Activated CD8-positive, alpha-beta memory T cell treated with anti-CD3 and anti-CD28 coated beads for 1 hour (primary cell): Measurements from ENCODE around the gene GGTLC1.
A peak's percentile ranks its signal among the peaks of the same experiment; 100 is the strongest.

ENCODE experiments used
- DNase-seq, 2 donors: peaks; one replicate each; pipeline ENCODE4 v3.0.0-alpha.2; 2020; ENCODE audit warnings: low read depth in 1 of 2; ENCODE audit errors: extremely low read depth in 1 of 2

GGTLC1 gene

GRCh38 chr20:23988561-23988960 is at the start of gene GGTLC1:
GGTLC1 (minus strand) TSS chr20:23988779; CDS start chr20:23986611, 2,168 bp downstream.
- DNase-seq = no peak

- no peak for DNase-seq
Observed at GRCh38 chr20:24034820-24035219, 46.2 kb upstream of the GGTLC1 start.

GRCh38 chr20:24033565-24033964 is 45.0 kb upstream of the GGTLC1 start:
- DNase-seq = no peak

GRCh38 chr20:24033151-24033550 is 44.6 kb upstream of the GGTLC1 start:
- no peak for DNase-seq

- DNase-seq = no peak
Observed at GRCh38 chr20:24032400-24032898, 43.9 kb upstream of the GGTLC1 start.

GRCh38 chr20:24027229-24027628 is 38.6 kb upstream of the GGTLC1 start:
- peak; percentile 43 to 45 for DNase-seq

- DNase-seq = no peak
Observed at GRCh38 chr20:24022621-24023180, 34.1 kb upstream of the GGTLC1 start.

- DNase-seq = no peak
Observed at GRCh38 chr20:24018796-24019195, 30.2 kb upstream of the GGTLC1 start.

GRCh38 chr20:24017458-24017755 is 28.8 kb upstream of the GGTLC1 start:
- DNase-seq = no peak

GRCh38 chr20:24016607-24017457 is 28.3 kb upstream of the GGTLC1 start:
- DNase-seq = no peak

- no peak for DNase-seq
Observed at GRCh38 chr20:24013953-24014352, 25.4 kb upstream of the GGTLC1 start.

- no peak for DNase-seq
Observed at GRCh38 chr20:24011282-24011681, 22.7 kb upstream of the GGTLC1 start.

GRCh38 chr20:24007758-24008157 is 19.2 kb upstream of the GGTLC1 start:
- no peak for DNase-seq

GRCh38 chr20:24007073-24007595 is 18.6 kb upstream of the GGTLC1 start:
- DNase-seq = no peak

- DNase-seq = no peak
Observed at GRCh38 chr20:24006626-24007025, 18.0 kb upstream of the GGTLC1 start.

- no peak for DNase-seq
Observed at GRCh38 chr20:24004471-24004870, 15.9 kb upstream of the GGTLC1 start.

- DNase-seq = no peak
Observed at GRCh38 chr20:24002896-24003295, 14.3 kb upstream of the GGTLC1 start.

- no peak for DNase-seq
Observed at GRCh38 chr20:24001712-24002405, 13.3 kb upstream of the GGTLC1 start.

- DNase-seq = no peak
Observed at GRCh38 chr20:23998844-23999243, 10.3 kb upstream of the GGTLC1 start.

- DNase-seq = no peak
Observed at GRCh38 chr20:23998392-23998791, 9.8 kb upstream of the GGTLC1 start.

- peak; percentile 28 to 52 for DNase-seq
Observed at GRCh38 chr20:23995905-23996666, 7.5 kb upstream of the GGTLC1 start.
